ENCODE results near the gene KRTAP5-5. TPM values are rescaled to one million over a fixed set of nuclear protein-coding genes. Genes with fewer than 3 reads are reported as not detected.
"Not testable (repeated sequence)": the region's sequence is repeated elsewhere in the genome, so short reads cannot be mapped to it uniquely, and the experiment has no call there.

The KRTAP5-5 gene
- total and polyA plus RNA-seq, 7 donors: 0.28 to 0.92 TPM; not detected in 5

GRCh38 chr11:1597994-1598380, 31.6 kb upstream of the KRTAP5-5 start, which contains the start of gene KRTAP5-2:
Gene KRTAP5-2 (minus strand): TSS chr11:1598294. CDS start chr11:1598250, 44 bp downstream.
- DNase-seq: peak; percentile 27
- peaks cover 0 to 36% (median 0%) of the 10 kb centered on the region in 3 donors for H3K27me3 ChIP-seq
- intact Hi-C loops (cut with DNase I): no loop called here
- 56 to 69% methylated on average over 4 of the region's 4 CpGs for WGBS, 2 donors
- H3K4me3 ChIP-seq: no peak within 1 kb of the TSS
- no peaks in the 10 kb centered on the region for H3K36me3 ChIP-seq
- no peaks in the 10 kb centered on the region for H3K4me1 ChIP-seq
- no peak for TF ChIP-seq POLR2A (IDR thresholded peaks at IDR 0.05)
- no peak for TF ChIP-seq EP300 (IDR thresholded peaks at IDR 0.05)
- H3K27ac ChIP-seq: no peak within 1 kb of the TSS
- H3K9me3 ChIP-seq: no peaks in the 10 kb centered on the region

DNA sequence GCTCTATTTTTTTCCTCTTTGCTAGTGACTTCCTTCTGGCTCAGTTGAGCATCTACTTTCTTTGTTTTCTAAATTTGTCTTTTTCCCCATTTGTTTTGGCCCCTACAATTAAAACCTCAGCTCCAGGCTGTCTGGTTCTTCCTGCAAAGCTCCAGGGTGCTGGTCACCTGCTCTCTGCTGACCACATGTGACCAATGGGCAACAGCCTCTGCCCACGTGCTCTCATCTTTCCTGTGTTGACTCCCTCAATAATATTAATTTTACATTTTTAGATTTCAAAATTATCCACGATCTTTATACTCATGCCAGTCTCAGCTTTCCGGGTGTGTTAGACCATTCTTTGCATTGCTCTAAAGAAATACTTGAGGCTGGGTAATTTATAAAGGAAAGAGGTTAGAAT, 31.2 kb upstream of the KRTAP5-5 start:
- H3K4me3 ChIP-seq; H3K27ac ChIP-seq; intact Hi-C loops (cut with DNase I); DNase-seq; H3K9me3 ChIP-seq; H3K36me3 ChIP-seq; H3K4me1 ChIP-seq: not testable (repeated sequence)
- H3K27me3 ChIP-seq: peaks cover 0 to 36% (median 0%) of the 10 kb centered on the region in 3 donors
- 84% methylated on average over 3 of the region's 3 CpGs for WGBS, 2 donors

GRCh38 chr11:1598816-1599215, 30.8 kb upstream of the KRTAP5-5 start:
- TF ChIP-seq, protein P1, sequence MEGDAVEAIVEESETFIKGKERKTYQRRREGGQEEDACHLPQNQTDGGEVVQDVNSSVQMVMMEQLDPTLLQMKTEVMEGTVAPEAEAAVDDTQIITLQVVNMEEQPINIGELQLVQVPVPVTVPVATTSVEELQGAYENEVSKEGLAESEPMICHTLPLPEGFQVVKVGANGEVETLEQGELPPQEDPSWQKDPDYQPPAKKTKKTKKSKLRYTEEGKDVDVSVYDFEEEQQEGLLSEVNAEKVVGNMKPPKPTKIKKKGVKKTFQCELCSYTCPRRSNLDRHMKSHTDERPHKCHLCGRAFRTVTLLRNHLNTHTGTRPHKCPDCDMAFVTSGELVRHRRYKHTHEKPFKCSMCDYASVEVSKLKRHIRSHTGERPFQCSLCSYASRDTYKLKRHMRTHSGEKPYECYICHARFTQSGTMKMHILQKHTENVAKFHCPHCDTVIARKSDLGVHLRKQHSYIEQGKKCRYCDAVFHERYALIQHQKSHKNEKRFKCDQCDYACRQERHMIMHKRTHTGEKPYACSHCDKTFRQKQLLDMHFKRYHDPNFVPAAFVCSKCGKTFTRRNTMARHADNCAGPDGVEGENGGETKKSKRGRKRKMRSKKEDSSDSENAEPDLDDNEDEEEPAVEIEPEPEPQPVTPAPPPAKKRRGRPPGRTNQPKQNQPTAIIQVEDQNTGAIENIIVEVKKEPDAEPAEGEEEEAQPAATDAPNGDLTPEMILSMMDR (IDR thresholded peaks at IDR 0.05): no peak
- TF ChIP-seq POLR2A (IDR thresholded peaks at IDR 0.05): no peak
- TF ChIP-seq EP300 (IDR thresholded peaks at IDR 0.05): no peak
- TF ChIP-seq POLR2AphosphoS5 (IDR thresholded peaks at IDR 0.05): no peak
- WGBS, 2 donors: 68 to 75% methylated on average over 6 of the region's 6 CpGs

GRCh38 chr11:1600626-1601025, 28.9 kb upstream of the KRTAP5-5 start:
- peaks cover 0 to 39% (median 8%) of the 10 kb centered on the region in 3 donors for H3K27me3 ChIP-seq
- intact Hi-C loops (cut with DNase I): no loop called here
- WGBS, 2 donors: 82 to 93% methylated on average over 5 of the region's 5 CpGs

More at GRCh38 chr11:1598816-1599215, 30.8 kb upstream of the KRTAP5-5 start:
- no peak for DNase-seq
- H3K27me3 ChIP-seq: peaks cover 0 to 36% (median 0%) of the 10 kb centered on the region in 3 donors
- H3K9me3 ChIP-seq: no peaks in the 10 kb centered on the region
- no peaks in the 10 kb centered on the region for H3K36me3 ChIP-seq
- intact Hi-C loops (cut with DNase I): no loop called here
- H3K4me1 ChIP-seq: no peaks in the 10 kb centered on the region
- H3K4me3 ChIP-seq: no peak overlapping the region
- H3K27ac ChIP-seq: no peak overlapping the region

DNA sequence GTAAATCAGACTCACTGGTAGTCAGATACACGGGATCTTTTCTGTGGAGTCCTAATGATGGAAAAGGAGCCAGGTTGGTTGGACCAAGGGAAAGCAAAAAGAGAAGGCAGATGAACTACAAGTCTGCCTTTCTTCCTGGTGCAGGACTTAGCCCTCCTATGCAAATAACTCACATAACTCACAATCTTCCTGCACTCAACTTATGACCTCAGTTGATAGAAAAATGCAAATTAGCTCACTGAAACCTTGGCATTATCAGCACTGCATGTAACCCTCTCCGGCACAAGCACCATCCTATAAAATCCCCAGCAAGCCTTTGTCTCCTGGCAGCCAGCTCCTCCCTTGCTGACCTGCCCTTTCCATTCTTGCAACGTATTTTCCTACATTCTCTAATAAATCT, 27.9 kb upstream of the KRTAP5-5 start:
- H3K4me1 ChIP-seq; H3K9me3 ChIP-seq; H3K36me3 ChIP-seq; DNase-seq; H3K4me3 ChIP-seq; H3K27ac ChIP-seq; intact Hi-C loops (cut with DNase I): not testable (repeated sequence)
- WGBS, 2 donors: 13 to 56% methylated on average over 3 of the region's 3 CpGs
- peaks cover 0 to 38% (median 8%) of the 10 kb centered on the region in 3 donors for H3K27me3 ChIP-seq

More at GRCh38 chr11:1600626-1601025, 28.9 kb upstream of the KRTAP5-5 start:
- TF ChIP-seq POLR2AphosphoS5 (IDR thresholded peaks at IDR 0.05) (no peak), EP300 (IDR thresholded peaks at IDR 0.05) (no peak), POLR2A (IDR thresholded peaks at IDR 0.05) (no peak)
- TF ChIP-seq, protein P1 (IDR thresholded peaks at IDR 0.05): no peak
- DNase-seq: no peak
- Histone ChIP-seq H3K4me3 (no peak overlapping the region), H3K4me1 (no peaks in the 10 kb centered on the region), H3K9me3 (no peaks in the 10 kb centered on the region), H3K27ac (no peak overlapping the region), H3K36me3 (no peaks in the 10 kb centered on the region)

- peaks cover 0 to 42% (median 8%) of the 10 kb centered on the region in 3 donors for H3K27me3 ChIP-seq
- no peak for TF ChIP-seq EP300 (IDR thresholded peaks at IDR 0.05)
- no peak for TF ChIP-seq POLR2AphosphoS5 (IDR thresholded peaks at IDR 0.05)
- intact Hi-C loops (cut with DNase I): no loop called here
- no peak overlapping the region for H3K27ac ChIP-seq
- no peaks in the 10 kb centered on the region for H3K9me3 ChIP-seq
- 64 to 79% methylated on average over 1 of the region's 1 CpG for WGBS, 2 donors
- H3K36me3 ChIP-seq: no peaks in the 10 kb centered on the region
- DNase-seq: no peak
- no peaks in the 10 kb centered on the region for H3K4me1 ChIP-seq
- no peak overlapping the region for H3K4me3 ChIP-seq
These were observed 25.9 kb upstream of the KRTAP5-5 start for GRCh38 chr11:1603629-1604028.

DNA sequence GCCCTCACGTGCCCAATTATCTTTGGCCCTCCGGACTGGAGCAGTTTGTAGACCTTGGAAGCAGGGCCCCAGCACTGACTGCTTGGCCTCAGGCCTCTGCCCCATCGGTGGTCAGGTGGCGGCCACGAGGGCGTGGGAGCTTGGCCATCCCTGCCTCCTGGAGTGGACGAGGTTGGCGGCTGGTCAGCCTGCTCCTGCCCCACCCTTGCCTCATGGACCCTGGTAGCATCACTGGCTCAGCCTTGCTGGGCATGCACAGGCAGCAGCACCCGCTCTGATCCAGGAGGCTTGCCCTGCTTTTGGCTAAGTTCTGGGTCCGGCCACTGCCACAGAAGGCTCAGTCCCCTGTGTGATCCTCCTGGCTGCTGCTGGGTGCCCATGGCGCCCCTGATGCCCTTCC, 25.4 kb upstream of the KRTAP5-5 start:
- no peak overlapping the region for H3K27ac ChIP-seq
- no peaks in the 10 kb centered on the region for H3K4me1 ChIP-seq
- no peaks in the 10 kb centered on the region for H3K9me3 ChIP-seq
- DNase-seq: peak; percentile 43
- H3K4me3 ChIP-seq: no peak overlapping the region
- TF ChIP-seq POLR2AphosphoS5 (IDR thresholded peaks at IDR 0.05) (no peak), EP300 (IDR thresholded peaks at IDR 0.05) (no peak), POLR2A (IDR thresholded peaks at IDR 0.05) (no peak)
- TF ChIP-seq, protein P1 (IDR thresholded peaks at IDR 0.05): no peak
- peaks cover 0 to 46% (median 12%) of the 10 kb centered on the region in 3 donors for H3K27me3 ChIP-seq
- 92 to 95% methylated on average over 11 of the region's 11 CpGs for WGBS, 2 donors
- intact Hi-C loops (cut with DNase I): no loop called here
- no peaks in the 10 kb centered on the region for H3K36me3 ChIP-seq

Data from sigmoid colon (tissue), 7 donors.